DMS 273 (cell line): Measurements from ENCODE around the gene STYXL2.

ENCODE experiments used
- DNase-seq: peaks from one replicate; lab custom pipeline; 2025; ENCODE audit not compliant: unreplicated experiment; lab: John Stamatoyannopoulos, UW

Gene STYXL2

GRCh38 chr1:167107456-167107855 lies 13.6 kb downstream of the STYXL2 start:
- no peak for DNase-seq

GRCh38 chr1:167109125-167109524 lies 15.2 kb downstream of the STYXL2 start:
- no peak for DNase-seq

GRCh38 chr1:167110586-167110985 lies 16.7 kb downstream of the STYXL2 start:
- DNase-seq, result no peak

- no peak for DNase-seq
Observed at GRCh38 chr1:167111868-167112709, 18.2 kb downstream of the STYXL2 start.

DNA sequence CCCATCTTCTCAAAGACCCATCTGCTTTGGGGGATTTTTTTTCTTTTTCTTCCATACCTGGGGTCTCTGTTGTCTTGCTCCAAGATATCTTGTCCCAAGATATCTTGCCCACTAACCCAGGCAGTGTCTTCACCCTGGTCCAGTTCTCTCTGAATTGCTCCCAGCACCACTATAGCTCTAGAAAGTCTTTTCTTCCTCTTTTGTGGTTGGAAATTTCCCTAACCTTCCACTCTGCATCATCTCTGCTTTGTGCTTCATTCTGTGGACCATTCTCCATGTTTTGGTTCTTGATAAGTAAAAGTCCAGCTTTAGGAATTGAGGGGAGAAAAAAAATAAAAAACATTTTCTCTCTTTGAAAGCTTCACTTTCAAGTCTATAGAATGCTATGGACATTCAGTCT lies 20.9 kb downstream of the STYXL2 start:
- no peak for DNase-seq

- no peak for DNase-seq
Observed at GRCh38 chr1:167115655-167116054, 21.8 kb downstream of the STYXL2 start.

DNA sequence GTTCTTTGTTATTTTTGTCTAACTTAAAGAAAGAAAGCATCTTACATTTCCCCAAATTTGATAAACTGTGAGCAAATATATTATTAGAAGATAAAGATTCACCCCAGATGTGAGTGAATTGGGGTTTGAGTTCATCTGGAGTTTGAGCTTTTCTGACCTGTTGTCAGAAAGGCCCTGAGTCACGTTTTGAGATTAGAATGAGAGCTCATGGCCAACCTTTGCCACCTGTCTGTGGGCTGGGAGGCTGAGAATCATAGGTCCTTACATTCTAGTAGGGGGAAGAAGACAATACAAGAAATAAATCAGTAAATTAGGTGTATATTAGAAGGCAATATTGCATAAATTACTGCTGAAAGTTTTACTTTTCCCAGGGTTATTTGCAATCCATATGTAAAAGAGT lies 22.3 kb downstream of the STYXL2 start:
- DNase-seq, result no peak

DNA sequence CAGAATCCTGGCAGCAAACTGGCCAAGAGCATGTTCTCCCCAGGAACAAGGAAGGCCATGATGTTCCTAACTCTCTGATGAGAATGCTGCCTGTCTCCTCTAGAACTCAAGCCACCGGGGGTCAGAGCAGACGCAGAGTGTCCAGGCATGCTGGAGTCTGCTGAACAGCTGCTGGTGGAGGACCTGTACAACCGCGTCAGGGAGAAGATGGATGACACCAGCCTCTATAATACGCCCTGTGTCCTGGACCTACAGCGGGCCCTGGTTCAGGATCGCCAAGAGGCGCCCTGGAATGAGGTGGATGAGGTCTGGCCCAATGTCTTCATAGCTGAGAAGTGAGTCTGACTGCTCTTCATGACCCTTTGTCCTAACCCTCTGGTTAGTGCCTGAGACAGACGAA lies 23.4 kb downstream of the STYXL2 start:
- DNase-seq, result no peak

- peak; percentile 47 for DNase-seq
Observed at GRCh38 chr1:167118188-167118587, 24.3 kb downstream of the STYXL2 start.

DNA sequence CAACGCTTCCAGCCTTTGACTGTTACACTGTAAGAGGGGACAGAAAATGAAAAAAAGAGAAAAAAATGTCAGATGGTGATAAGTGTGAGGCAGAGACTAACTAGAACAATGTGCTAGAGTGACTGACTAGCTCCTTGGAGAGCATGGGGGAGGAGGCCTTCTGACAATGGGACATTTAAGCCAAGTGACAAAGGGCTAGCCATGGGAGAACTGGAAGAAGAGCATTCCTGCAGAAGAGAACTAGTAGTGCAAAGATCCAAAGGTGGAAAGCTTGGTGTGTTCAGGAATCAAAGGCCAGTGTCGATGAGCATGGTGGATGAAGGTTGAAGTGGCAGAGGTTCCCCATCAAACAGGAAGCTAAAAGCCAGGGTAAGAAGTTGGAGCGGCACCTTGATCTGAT lies 25.8 kb downstream of the STYXL2 start:
- DNase-seq, result no peak

DNA sequence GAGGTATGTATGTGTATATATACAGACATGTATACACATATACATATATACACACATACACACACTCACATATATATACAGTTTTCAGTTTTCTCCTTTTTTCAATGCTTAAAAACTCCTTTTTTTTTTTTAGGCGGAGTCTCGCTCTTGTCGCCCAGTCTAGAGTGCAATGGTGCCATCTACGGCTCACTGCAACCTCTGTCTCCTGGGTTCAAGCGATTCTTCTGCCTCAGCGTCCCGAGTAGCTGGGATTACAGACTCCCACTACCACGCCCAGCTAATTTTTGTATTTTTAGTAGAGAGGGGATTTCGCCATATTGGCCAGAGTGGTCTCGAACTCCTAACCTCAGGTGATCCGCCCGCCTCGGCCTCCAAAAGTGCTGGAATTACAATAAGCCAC lies 27.0 kb downstream of the STYXL2 start:
- no peak for DNase-seq

- no peak for DNase-seq
Observed at GRCh38 chr1:167121375-167122120, 27.7 kb downstream of the STYXL2 start.

GRCh38 chr1:167122121-167122480 lies 28.2 kb downstream of the STYXL2 start:
- no peak for DNase-seq

DNA sequence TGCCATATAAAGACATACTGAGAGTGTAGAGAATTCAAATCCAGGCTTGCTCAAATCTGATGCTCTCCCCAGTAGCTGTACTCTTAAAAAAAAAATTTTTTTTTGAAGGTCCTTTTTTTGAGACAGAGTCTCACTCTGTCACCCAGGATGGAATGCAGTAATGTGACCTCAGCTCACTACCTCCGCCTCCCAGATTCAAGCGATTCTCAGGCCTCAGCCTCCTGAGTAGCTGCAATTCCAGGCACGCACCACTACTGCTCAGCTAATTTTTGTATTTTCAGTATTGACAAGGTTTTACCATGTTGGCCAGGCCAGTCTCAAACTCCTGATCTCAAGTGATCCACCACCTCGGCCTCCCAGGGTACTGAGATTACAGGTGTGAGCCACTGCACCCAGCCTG lies 28.7 kb downstream of the STYXL2 start:
- DNase-seq, result no peak

- no peak for DNase-seq
Observed at GRCh38 chr1:167126317-167126716, 32.4 kb downstream of the STYXL2 start.

GRCh38 chr1:167126811-167127210 lies 32.9 kb downstream of the STYXL2 start:
- DNase-seq, result no peak

DNA sequence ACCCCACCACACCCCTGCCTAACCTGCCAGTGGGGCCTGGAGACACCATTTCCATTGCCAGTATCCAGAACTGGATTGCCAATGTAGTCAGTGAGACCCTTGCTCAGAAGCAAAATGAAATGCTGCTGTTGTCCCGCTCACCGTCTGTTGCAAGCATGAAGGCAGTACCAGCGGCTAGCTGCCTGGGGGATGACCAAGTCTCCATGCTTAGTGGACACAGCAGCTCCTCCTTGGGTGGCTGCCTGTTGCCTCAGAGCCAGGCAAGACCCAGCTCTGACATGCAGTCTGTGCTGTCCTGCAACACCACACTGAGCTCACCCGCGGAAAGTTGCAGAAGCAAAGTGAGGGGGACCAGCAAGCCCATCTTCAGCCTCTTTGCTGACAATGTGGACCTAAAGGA lies 33.4 kb downstream of the STYXL2 start:
- no peak for DNase-seq

- no peak for DNase-seq
Observed at GRCh38 chr1:167127661-167128060, 33.8 kb downstream of the STYXL2 start.

GRCh38 chr1:167128261-167129227 lies 34.7 kb downstream of the STYXL2 start:
- peak; percentile 37 for DNase-seq

DNA sequence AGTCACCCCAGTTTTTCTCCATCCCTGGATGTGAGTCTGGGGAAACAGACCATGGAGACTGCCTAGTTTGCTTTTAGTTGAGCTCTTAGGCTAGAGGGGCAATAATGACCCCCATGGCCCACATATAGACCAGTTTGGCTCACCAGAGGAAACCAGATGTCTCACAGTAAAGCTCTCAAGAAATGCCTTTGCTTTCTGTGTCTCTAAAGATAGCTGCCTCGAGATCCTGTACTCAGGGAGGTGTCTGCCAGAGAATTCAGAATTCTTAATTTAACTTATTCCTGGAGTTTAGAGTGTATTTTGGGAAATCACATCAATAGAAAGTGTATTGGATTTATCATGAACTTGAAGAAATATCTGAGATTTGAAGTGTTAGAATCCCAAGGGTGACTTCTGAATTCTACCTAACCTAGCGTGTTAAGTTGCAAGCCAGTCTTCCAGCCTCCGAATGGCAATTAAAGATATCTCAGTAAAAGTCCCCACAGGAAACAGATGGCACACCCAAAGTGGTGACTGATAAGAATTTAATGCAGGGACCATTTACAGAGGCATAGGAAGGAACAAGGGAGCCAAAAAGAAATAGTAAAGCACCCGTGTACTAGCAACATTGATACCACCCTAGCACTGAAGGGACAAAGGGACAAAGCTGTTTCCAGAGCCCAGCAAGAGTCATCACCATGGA lies 37.1 kb downstream of the STYXL2 start:
- peak; percentile 69 for DNase-seq
